ENCODE results near the gene ASB16. TPM values are rescaled to one million over a fixed set of nuclear protein-coding genes. Genes with fewer than 3 reads are reported as not detected.

The ASB16 gene
- total RNA-seq, 1 experiment from 2014 or later: 0.11 TPM

GRCh38 chr17:44171931-44172455 lies 1.5 kb downstream of the ASB16 start:
- ATAC-seq (no peak), DNase-seq (ENCODE audit: low spot score) (no peak)
- Mint-ChIP-seq H3K27me3 (ENCODE audit: low read depth) (no peaks in the 10 kb centered on the region; the same call in 1 of the 2 replicates), H3K4me3 (no peak overlapping the region), H3K4me1 (peaks cover 23% of the 10 kb centered on the region), H3K27ac (peak overlapping the region; percentile 26; the same call in 1 of the 2 replicates), H3K36me3 (peaks cover 8% of the 10 kb centered on the region), H3K9me3 (no peaks in the 10 kb centered on the region)
- CTCF ChIA-PET: interaction anchor here (0.7 to 4.3 kb wide), 10 partner anchors 13 to 182 kb away, joined by 3 to 32 read pairs (median 6); partner anchors contain the start of gene TMUB2
- POLR2A ChIA-PET: interaction anchor here (0.5 to 0.9 kb wide), 3 partner anchors 61 to 264 kb away, joined by 3 to 6 read pairs (median 3); no protein-coding TSS in a partner anchor
- TF ChIP-seq EMX1 (CRISPR knock-in tag; IDR thresholded peaks at IDR 0.05) (no peak), ZBTB43 (CRISPR knock-in tag; IDR thresholded peaks at IDR 0.05) (no peak), FOXP4 (CRISPR knock-in tag; IDR thresholded peaks at IDR 0.05) (no peak), IRF2 (CRISPR knock-in tag; IDR thresholded peaks at IDR 0.05; ENCODE audit: borderline replicate concordance, low read depth) (no peak), NR2C2 (CRISPR knock-in tag; IDR thresholded peaks at IDR 0.05) (no peak), NFATC4 (CRISPR knock-in tag; IDR thresholded peaks at IDR 0.05) (no peak), PREB (CRISPR knock-in tag; IDR thresholded peaks at IDR 0.05; ENCODE audit: borderline replicate concordance) (0 out of 2 replicates have a peak, but pooled peaks have one; percentile 24), RELA (CRISPR knock-in tag; IDR thresholded peaks at IDR 0.05; ENCODE audit: borderline replicate concordance) (0 out of 2 replicates have a peak, but pooled peaks have one; percentile 51), KAT7 (CRISPR knock-in tag; IDR thresholded peaks at IDR 0.05; ENCODE audit: borderline replicate concordance) (0 out of 2 replicates have a peak, but pooled peaks have one; percentile 40), PRRX2 (CRISPR knock-in tag; IDR thresholded peaks at IDR 0.05) (no peak), OVOL2 (CRISPR knock-in tag; IDR thresholded peaks at IDR 0.05; ENCODE audit: borderline replicate concordance) (no peak)

- CTCF ChIA-PET: interaction anchor here (0.6 to 1.8 kb wide), 7 partner anchors 9 to 1150 kb away, joined by 3 to 9 read pairs (median 3); partner anchors contain the start of gene GRN
- no peak overlapping the region for H3K27ac Mint-ChIP-seq
- no peak overlapping the region for H3K4me3 Mint-ChIP-seq
- peaks cover 21% of the 10 kb centered on the region for H3K36me3 Mint-ChIP-seq
- H3K4me1 Mint-ChIP-seq: peaks cover 15% of the 10 kb centered on the region
- ATAC-seq: no peak
- H3K27me3 Mint-ChIP-seq (ENCODE audit: low read depth): no peaks in the 10 kb centered on the region; the same call in 1 of the 2 replicates
- POLR2A ChIA-PET: interaction anchor here (0.7 kb wide), 1 partner anchor 48 kb away, joined by 3 read pairs; no protein-coding TSS in a partner anchor
- no peaks in the 10 kb centered on the region for H3K9me3 Mint-ChIP-seq
- TF ChIP-seq NFATC4 (CRISPR knock-in tag; IDR thresholded peaks at IDR 0.05): no peak
- TF ChIP-seq JUN (CRISPR knock-in tag; IDR thresholded peaks at IDR 0.05): no peak
- no peak for TF ChIP-seq IRF1 (CRISPR knock-in tag; IDR thresholded peaks at IDR 0.05)
- no peak for TF ChIP-seq ZBTB21 (CRISPR knock-in tag; IDR thresholded peaks at IDR 0.05; ENCODE audit: borderline replicate concordance)
- no peak for TF ChIP-seq ARID4B (CRISPR knock-in tag; IDR thresholded peaks at IDR 0.05; ENCODE audit: borderline replicate concordance)
- DNase-seq (ENCODE audit: low spot score): no peak
Measured at GRCh38 chr17:44174427-44174826, 3.9 kb downstream of the ASB16 start.
